GM19025 (cell line): ENCODE measurements around the gene SPAG16.
"Not testable (repeated sequence)": the region's sequence is repeated elsewhere in the genome, so short reads cannot be mapped to it uniquely, and the experiment has no call there.

Source experiments
- ATAC-seq: cut with Tn5 transposase; IDR thresholded peaks from one replicate; pipeline ENCODE4 v1.9.1; 2021; ENCODE audit warnings: mild to moderate bottlenecking, low read depth, moderate library complexity; ENCODE audit not compliant: unreplicated experiment

SPAG16 gene

GRCh38 chr2:213688133-213688532 is 403.9 kb downstream of the SPAG16 start:
- no peak for ATAC-seq

- ATAC-seq = not testable (repeated sequence)
Measured at GRCh38 chr2:213688825-213689224, 404.6 kb downstream of the SPAG16 start.

- no peak for ATAC-seq
Measured at GRCh38 chr2:213689585-213689984, 405.3 kb downstream of the SPAG16 start.

- peak; percentile 57 for ATAC-seq
Measured at GRCh38 chr2:213691351-213691750, 407.1 kb downstream of the SPAG16 start.

- ATAC-seq = peak; percentile 52
Measured at GRCh38 chr2:213696442-213696841, 412.2 kb downstream of the SPAG16 start.

- ATAC-seq = not testable (repeated sequence)
Measured at GRCh38 chr2:213701365-213701764, 417.1 kb downstream of the SPAG16 start.

- no peak for ATAC-seq
Measured at GRCh38 chr2:213703406-213704098, 419.3 kb downstream of the SPAG16 start.

- ATAC-seq = no peak
Measured at GRCh38 chr2:213710164-213710563, 425.9 kb downstream of the SPAG16 start.

GRCh38 chr2:213718411-213718810 is 434.1 kb downstream of the SPAG16 start:
- not testable (repeated sequence) for ATAC-seq

- ATAC-seq = no peak
Measured at GRCh38 chr2:213722565-213722964, 438.3 kb downstream of the SPAG16 start.

GRCh38 chr2:213723041-213723560 is 438.8 kb downstream of the SPAG16 start:
- ATAC-seq = no peak

GRCh38 chr2:213723707-213724106 is 439.4 kb downstream of the SPAG16 start:
- no peak for ATAC-seq

- no peak for ATAC-seq
Measured at GRCh38 chr2:213726101-213726500, 441.8 kb downstream of the SPAG16 start.

- peak; percentile 94 for ATAC-seq
Measured at GRCh38 chr2:213733893-213734292, 449.6 kb downstream of the SPAG16 start.

GRCh38 chr2:213740453-213740852 is 456.2 kb downstream of the SPAG16 start:
- ATAC-seq = peak; percentile 97

- ATAC-seq = peak; percentile 87
Measured at GRCh38 chr2:213751446-213751845, 467.2 kb downstream of the SPAG16 start.

GRCh38 chr2:213752575-213752974 is 468.3 kb downstream of the SPAG16 start:
- peak; percentile 34 for ATAC-seq

GRCh38 chr2:213757525-213757924 is 473.3 kb downstream of the SPAG16 start:
- no peak for ATAC-seq

- ATAC-seq = no peak
Measured at GRCh38 chr2:213763354-213763753, 479.1 kb downstream of the SPAG16 start.

GRCh38 chr2:213763963-213764362 is 479.7 kb downstream of the SPAG16 start:
- no peak for ATAC-seq

- no peak for ATAC-seq
Measured at GRCh38 chr2:213764849-213765248, 480.6 kb downstream of the SPAG16 start.

- ATAC-seq = peak; percentile 26
Measured at GRCh38 chr2:213766062-213766461, 481.8 kb downstream of the SPAG16 start.
